ENCODE measurements around the gene SNX14. TPM values are rescaled to one million over a fixed set of nuclear protein-coding genes. Genes with fewer than 3 reads are reported as not detected.

The SNX14 gene
- total RNA-seq, 1 donor from 2014 or later, result 97.8 TPM

DNA sequence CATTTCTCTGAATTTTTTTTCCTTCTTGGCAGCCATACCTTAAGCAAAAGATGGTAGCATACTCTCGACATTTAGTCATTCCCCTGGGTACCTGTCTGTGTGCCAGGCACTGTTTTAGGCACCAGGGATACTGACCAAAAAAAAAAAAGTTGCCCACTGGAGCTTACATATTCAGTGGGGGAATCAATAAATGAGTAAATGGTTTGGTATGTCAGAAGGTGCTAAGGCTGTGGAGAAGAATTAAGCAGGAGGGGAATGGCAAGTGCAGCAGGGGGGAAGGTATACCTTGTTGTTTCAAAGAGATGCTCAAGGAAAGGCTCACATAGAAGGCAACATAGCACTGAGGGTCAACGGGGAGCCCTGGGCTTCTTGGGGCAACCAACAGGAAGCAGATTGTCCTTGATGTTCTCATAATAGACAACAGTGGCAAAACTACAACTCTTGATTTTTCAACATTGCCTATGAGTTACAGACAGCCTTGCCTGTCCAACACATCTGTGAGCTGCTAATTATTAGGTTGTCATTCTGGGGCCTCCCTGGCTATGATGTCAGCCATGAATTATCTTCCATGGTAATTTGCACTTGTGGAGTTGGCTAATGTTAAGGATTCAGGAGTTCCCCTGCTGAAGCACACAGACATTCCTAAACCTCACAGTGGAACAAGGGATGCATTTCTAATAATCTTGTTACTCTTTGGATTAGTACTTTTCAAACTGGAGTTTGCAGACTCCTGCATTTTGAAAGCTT, 124.2 kb downstream of the SNX14 start:
- H3K27me3 ChIP-seq, result no peaks in the 10 kb centered on the region

DNA sequence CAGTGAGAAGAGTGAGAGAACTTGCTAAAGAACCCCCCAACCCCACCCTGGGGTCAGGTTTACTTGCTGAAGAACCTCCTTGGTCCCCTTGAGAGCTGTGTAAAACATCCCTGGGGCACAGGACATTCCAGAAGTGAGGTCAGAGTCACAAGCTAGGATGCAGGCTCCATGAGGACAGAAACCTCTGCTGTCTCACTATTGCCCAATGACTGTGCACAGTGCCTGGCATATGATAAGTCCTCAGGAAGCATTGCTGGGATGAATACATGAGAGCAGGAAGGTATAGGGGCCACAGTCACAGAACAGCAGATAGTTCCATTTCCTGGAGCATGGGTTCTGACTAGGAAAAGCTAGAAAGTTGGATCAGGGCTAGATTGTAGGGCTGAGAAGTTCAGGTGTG, 125.3 kb downstream of the SNX14 start:
- Histone ChIP-seq H3K27ac (no peak overlapping the region), H3K36me3 (no peaks in the 10 kb centered on the region), H3K4me3 (no peak overlapping the region), H3K9me3 (no peaks in the 10 kb centered on the region), H3K27me3 (no peaks in the 10 kb centered on the region), H3K4me1 (no peaks in the 10 kb centered on the region)
- DNase-seq (no peak), ATAC-seq (no peak)
- TF ChIP-seq, protein P1, sequence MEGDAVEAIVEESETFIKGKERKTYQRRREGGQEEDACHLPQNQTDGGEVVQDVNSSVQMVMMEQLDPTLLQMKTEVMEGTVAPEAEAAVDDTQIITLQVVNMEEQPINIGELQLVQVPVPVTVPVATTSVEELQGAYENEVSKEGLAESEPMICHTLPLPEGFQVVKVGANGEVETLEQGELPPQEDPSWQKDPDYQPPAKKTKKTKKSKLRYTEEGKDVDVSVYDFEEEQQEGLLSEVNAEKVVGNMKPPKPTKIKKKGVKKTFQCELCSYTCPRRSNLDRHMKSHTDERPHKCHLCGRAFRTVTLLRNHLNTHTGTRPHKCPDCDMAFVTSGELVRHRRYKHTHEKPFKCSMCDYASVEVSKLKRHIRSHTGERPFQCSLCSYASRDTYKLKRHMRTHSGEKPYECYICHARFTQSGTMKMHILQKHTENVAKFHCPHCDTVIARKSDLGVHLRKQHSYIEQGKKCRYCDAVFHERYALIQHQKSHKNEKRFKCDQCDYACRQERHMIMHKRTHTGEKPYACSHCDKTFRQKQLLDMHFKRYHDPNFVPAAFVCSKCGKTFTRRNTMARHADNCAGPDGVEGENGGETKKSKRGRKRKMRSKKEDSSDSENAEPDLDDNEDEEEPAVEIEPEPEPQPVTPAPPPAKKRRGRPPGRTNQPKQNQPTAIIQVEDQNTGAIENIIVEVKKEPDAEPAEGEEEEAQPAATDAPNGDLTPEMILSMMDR (IDR thresholded peaks at IDR 0.05), result no peak
- intact Hi-C loops (cut with DNase I), result no loop called here

More for the DNA sequence above, 124.2 kb downstream of the SNX14 start:
- TF ChIP-seq, protein P1 (IDR thresholded peaks at IDR 0.05), result no peak
- intact Hi-C loops (cut with DNase I), result no loop called here
- no peaks in the 10 kb centered on the region for H3K4me1 ChIP-seq
- DNase-seq (no peak), ATAC-seq (no peak)
- H3K27ac ChIP-seq, result no peak overlapping the region
- no peak overlapping the region for H3K4me3 ChIP-seq
- H3K9me3 ChIP-seq, result no peaks in the 10 kb centered on the region
- H3K36me3 ChIP-seq, result no peaks in the 10 kb centered on the region

DNA sequence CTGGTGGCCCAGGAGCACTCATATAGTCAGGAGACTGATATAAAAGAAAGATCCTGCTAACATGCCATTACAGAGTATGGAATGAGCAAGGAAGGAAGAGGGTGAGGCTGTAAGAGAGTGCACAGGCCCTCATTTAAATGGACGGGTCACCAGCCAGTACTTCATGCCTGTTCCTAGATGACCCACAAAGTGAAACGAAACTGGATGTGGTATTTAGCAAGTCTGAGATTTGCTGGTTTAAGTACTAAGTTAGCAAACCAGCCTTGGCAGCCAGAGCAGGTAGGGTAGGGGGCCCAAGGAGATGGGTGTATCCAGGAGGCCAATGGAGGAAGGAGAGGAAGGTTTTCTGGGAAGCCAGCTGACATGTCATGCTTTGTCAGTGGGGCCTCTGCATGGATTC, 127.9 kb downstream of the SNX14 start:
- intact Hi-C loops (cut with DNase I), result no loop called here
- no peak overlapping the region for H3K27ac ChIP-seq
- peak; percentile 38 for ATAC-seq

DNA sequence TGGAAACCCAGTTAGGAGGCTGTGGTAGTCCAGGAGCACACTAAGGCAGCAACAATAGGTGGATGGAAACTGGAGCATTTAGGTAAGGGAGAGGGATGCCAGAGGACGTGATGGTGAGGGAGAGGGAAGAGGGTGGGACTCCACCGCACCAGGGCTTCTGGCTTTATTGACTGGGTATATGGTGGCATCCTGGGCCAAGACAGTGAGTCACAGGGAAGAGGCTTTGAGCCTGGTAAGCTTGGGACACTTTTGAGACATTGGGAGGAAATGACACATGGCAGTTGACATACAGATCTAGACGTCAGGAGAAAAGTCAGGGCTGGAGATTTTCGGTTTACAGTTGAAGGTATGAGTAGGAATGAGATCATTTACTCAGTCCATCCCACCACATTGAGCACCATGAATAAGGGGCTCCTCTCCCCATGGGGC, 128.9 kb downstream of the SNX14 start:
- Histone ChIP-seq H3K9me3 (no peaks in the 10 kb centered on the region), H3K4me3 (no peak overlapping the region), H3K36me3 (no peaks in the 10 kb centered on the region), H3K4me1 (peaks cover 7% of the 10 kb centered on the region), H3K27ac (no peak overlapping the region), H3K27me3 (no peaks in the 10 kb centered on the region)
- ATAC-seq, result peak; percentile 21
- DNase-seq, result no peak
- TF ChIP-seq, protein P1 (IDR thresholded peaks at IDR 0.05), result no peak
- intact Hi-C loops (cut with DNase I), result no loop called here

More for the DNA sequence above, 127.9 kb downstream of the SNX14 start:
- Histone ChIP-seq H3K36me3 (no peaks in the 10 kb centered on the region), H3K4me3 (no peak overlapping the region), H3K9me3 (no peaks in the 10 kb centered on the region), H3K27me3 (no peaks in the 10 kb centered on the region), H3K4me1 (no peaks in the 10 kb centered on the region)
- TF ChIP-seq, protein P1 (IDR thresholded peaks at IDR 0.05), result no peak
- no peak for DNase-seq

DNA sequence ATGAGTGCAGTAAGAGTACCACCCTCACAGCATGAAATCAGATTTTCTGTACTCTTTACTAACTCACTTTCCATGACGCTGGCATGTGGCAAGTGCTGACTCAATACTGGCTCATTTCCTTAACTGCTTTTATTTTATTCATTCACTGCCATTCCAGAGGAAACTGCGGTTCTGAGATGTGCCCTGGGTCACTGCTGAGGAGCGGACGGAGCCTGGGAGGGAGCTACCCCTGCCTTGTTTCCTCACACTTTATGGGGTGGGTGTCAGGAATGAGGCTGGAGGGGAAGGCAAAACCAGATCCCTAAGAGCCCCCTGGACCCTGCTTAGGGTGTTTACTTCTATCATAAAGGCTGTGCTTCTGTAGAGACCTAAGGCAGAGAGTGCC, 129.4 kb downstream of the SNX14 start:
- Histone ChIP-seq H3K27ac (no peak overlapping the region), H3K9me3 (no peaks in the 10 kb centered on the region), H3K4me1 (peaks cover 7% of the 10 kb centered on the region), H3K4me3 (no peak overlapping the region), H3K27me3 (no peaks in the 10 kb centered on the region), H3K36me3 (no peaks in the 10 kb centered on the region)
- TF ChIP-seq, protein P1 (IDR thresholded peaks at IDR 0.05), result no peak
- peak; percentile 32 for ATAC-seq
- intact Hi-C loops (cut with DNase I), result no loop called here
- DNase-seq, result no peak

Measured in upper lobe of right lung (tissue), 1 donor.